ENCODE data around the gene ENKD1. TPM values are rescaled to one million over a fixed set of nuclear protein-coding genes. Genes with fewer than 3 reads are reported as not detected.

Gene ENKD1
- polyA plus RNA-seq, 4 donors, result 4.1 to 13.2 (median 12.2) TPM

DNA sequence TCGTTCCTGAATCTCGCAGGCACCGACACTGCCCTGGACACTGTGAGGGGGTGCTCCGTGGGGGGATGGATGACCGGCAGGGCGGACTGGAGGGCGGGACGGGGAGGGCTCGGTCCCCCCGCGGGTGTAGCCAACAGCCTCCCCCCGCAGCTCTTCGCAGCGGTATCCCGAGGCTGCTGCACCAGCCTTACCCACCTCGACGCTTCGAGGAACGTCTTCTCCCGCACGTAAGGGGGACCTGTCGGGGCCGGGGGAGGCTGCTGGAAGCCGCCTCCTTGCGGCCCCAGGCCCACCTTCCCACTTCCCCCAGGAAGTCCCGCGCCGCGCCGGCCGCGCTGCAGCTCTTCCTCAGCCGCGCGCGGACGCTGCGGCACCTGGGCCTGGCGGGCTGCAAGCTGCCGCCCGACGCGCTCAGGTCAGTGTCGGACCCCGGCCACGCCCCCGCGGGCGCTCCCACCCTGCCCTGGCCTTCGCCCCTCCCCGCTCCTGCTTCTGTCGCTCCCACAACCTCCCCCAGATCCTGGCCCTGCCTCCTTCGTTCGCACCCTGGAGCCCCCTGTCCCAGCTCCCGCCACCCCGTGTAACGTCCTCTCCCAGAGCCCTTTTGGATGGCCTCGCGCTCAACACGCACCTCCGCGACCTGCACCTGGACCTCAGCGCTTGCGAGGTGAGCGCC lies 18.3 kb downstream of the ENKD1 start:
- FAIRE-seq, result no peak
- no peak for DNase-seq
- Histone ChIP-seq H3K4me3 (ENCODE audit: low read depth in 1 of 3, low read length in 3 of 3) (no peak overlapping the region), H3K4me1 (ENCODE audit: control insufficient read depth in 3 of 3, insufficient read depth in 2 of 3, low read depth in 1 of 3, low read length in 2 of 3) (peaks cover 0 to 7% (median 0%) of the 10 kb centered on the region in 3 donors), H3K27ac (ENCODE audit: low read depth in 1 of 3, low read length in 2 of 3) (no peak overlapping the region), H3K9me3 (ENCODE audit: control insufficient read depth in 2 of 2, insufficient read depth in 1 of 2, low read depth in 1 of 2, low read length in 1 of 2) (no peaks in the 10 kb centered on the region), H3K36me3 (ENCODE audit: control insufficient read depth in 3 of 3, insufficient read depth in 2 of 3, low read depth in 1 of 3, low read length in 3 of 3) (no peaks in the 10 kb centered on the region), H3K27me3 (ENCODE audit: control insufficient read depth in 3 of 3, insufficient read depth in 3 of 3, low read length in 3 of 3) (peaks cover 4 to 89% (median 17%) of the 10 kb centered on the region in 3 donors)
- WGBS, 3 donors, result 23 to 42% (median 32%) methylated on average over 50 to 65 of the region's 65 CpGs

GRCh38 chr16:67647681-67648080 lies 18.9 kb downstream of the ENKD1 start:
- H3K27ac ChIP-seq (ENCODE audit: low read depth in 1 of 3, low read length in 2 of 3), result no peak overlapping the region
- H3K4me1 ChIP-seq (ENCODE audit: control insufficient read depth in 3 of 3, insufficient read depth in 2 of 3, low read depth in 1 of 3, low read length in 2 of 3), result peaks cover 0 to 5% (median 0%) of the 10 kb centered on the region in 3 donors
- FAIRE-seq (no peak), DNase-seq (no peak)
- H3K4me3 ChIP-seq (ENCODE audit: low read depth in 1 of 3, low read length in 3 of 3), result no peak overlapping the region
- H3K27me3 ChIP-seq (ENCODE audit: control insufficient read depth in 3 of 3, insufficient read depth in 3 of 3, low read length in 3 of 3), result peaks cover 4 to 87% (median 17%) of the 10 kb centered on the region in 3 donors
- H3K9me3 ChIP-seq (ENCODE audit: control insufficient read depth in 2 of 2, insufficient read depth in 1 of 2, low read depth in 1 of 2, low read length in 1 of 2), result no peaks in the 10 kb centered on the region
- H3K36me3 ChIP-seq (ENCODE audit: control insufficient read depth in 3 of 3, insufficient read depth in 2 of 3, low read depth in 1 of 3, low read length in 3 of 3), result no peaks in the 10 kb centered on the region
- 62 to 77% (median 69%) methylated on average over 9 to 13 of the region's 13 CpGs for WGBS, 3 donors

DNA sequence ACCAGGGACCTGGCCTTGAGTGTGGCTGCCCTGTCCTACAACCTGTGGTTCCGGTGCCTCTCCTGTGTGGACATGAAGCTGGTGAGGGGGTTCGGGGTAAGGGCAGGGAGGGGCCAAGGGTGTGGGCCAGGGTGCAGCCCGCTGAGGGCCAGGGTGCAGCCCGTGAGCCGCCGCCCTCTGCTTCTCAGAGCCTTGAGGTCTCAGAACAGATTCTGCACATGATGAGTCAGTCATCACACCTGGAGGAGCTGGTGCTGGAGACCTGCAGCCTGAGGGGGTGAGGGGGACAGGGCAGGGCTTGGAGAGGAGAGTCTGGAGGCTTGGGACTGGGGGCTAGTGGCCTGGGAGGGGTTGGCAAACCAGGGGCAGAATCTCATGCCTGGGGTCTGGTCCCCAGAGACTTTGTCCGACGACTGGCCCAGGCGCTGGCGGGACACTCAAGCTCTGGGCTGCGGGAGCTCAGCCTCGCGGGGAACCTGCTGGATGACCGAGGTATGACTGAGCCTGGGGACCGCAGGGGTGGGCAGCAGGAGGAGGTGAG lies 19.4 kb downstream of the ENKD1 start:
- H3K4me1 ChIP-seq (ENCODE audit: control insufficient read depth in 3 of 3, insufficient read depth in 2 of 3, low read depth in 1 of 3, low read length in 2 of 3), result peaks cover 0 to 5% (median 0%) of the 10 kb centered on the region in 3 donors
- peaks cover 4 to 82% (median 17%) of the 10 kb centered on the region in 3 donors for H3K27me3 ChIP-seq (ENCODE audit: control insufficient read depth in 3 of 3, insufficient read depth in 3 of 3, low read length in 3 of 3)
- FAIRE-seq (no peak), DNase-seq (no peak)
- H3K27ac ChIP-seq (ENCODE audit: low read depth in 1 of 3, low read length in 2 of 3), result no peak overlapping the region
- H3K36me3 ChIP-seq (ENCODE audit: control insufficient read depth in 3 of 3, insufficient read depth in 2 of 3, low read depth in 1 of 3, low read length in 3 of 3), result no peaks in the 10 kb centered on the region
- 54 to 74% (median 66%) methylated on average over 15 of the region's 15 CpGs for WGBS, 3 donors
- no peaks in the 10 kb centered on the region for H3K9me3 ChIP-seq (ENCODE audit: control insufficient read depth in 2 of 2, insufficient read depth in 1 of 2, low read depth in 1 of 2, low read length in 1 of 2)
- no peak overlapping the region for H3K4me3 ChIP-seq (ENCODE audit: low read depth in 1 of 3, low read length in 3 of 3)

- Histone ChIP-seq H3K36me3 (ENCODE audit: control insufficient read depth in 3 of 3, insufficient read depth in 2 of 3, low read depth in 1 of 3, low read length in 3 of 3) (no peaks in the 10 kb centered on the region), H3K4me1 (ENCODE audit: control insufficient read depth in 3 of 3, insufficient read depth in 2 of 3, low read depth in 1 of 3, low read length in 2 of 3) (peaks cover 0 to 5% (median 0%) of the 10 kb centered on the region in 3 donors), H3K27ac (ENCODE audit: low read depth in 1 of 3, low read length in 2 of 3) (peak overlapping the region in 2 of 3 donors; percentile 63 to 66), H3K4me3 (ENCODE audit: low read depth in 1 of 3, low read length in 3 of 3) (peak overlapping the region in 2 of 3 donors; percentile 23 to 47), H3K9me3 (ENCODE audit: control insufficient read depth in 2 of 2, insufficient read depth in 1 of 2, low read depth in 1 of 2, low read length in 1 of 2) (no peaks in the 10 kb centered on the region), H3K27me3 (ENCODE audit: control insufficient read depth in 3 of 3, insufficient read depth in 3 of 3, low read length in 3 of 3) (peaks cover 4 to 66% (median 12%) of the 10 kb centered on the region in 3 donors)
- DNase-seq (no peak), FAIRE-seq (no peak)
- WGBS, 3 donors, result 68 to 72% (median 69%) methylated on average over 12 to 15 of the region's 15 CpGs
Measured at GRCh38 chr16:67645397-67646121, 21.0 kb downstream of the ENKD1 start.

DNA sequence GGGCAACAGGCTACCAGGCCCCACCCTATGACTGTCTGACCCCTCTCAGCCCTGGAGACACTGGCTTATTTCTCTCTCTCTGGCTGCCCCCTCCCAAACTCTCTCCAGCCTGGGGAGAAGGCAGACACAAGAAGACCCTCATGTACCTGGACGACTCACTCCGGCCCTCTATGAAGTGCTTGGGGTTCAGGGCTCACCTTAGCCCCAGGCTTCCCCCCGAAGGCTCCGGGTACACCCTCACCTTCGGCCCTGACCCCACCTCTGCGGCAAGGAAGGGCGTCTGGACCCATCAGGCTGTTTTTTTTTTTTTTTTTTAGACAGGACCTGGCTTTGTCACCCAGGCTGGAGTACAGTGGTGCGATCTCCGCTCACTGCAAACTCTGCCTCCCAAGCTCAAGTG lies 22.5 kb downstream of the ENKD1 start:
- no peaks in the 10 kb centered on the region for H3K9me3 ChIP-seq (ENCODE audit: control insufficient read depth in 2 of 2, insufficient read depth in 1 of 2, low read depth in 1 of 2, low read length in 1 of 2)
- FAIRE-seq (no peak), DNase-seq (no peak)
- H3K4me3 ChIP-seq (ENCODE audit: low read depth in 1 of 3, low read length in 3 of 3), result no peak overlapping the region
- WGBS, 3 donors, result 81 to 87% (median 83%) methylated on average over 8 to 9 of the region's 9 CpGs
- peaks cover 0 to 5% (median 1%) of the 10 kb centered on the region in 3 donors for H3K36me3 ChIP-seq (ENCODE audit: control insufficient read depth in 3 of 3, insufficient read depth in 2 of 3, low read depth in 1 of 3, low read length in 3 of 3)
- H3K4me1 ChIP-seq (ENCODE audit: control insufficient read depth in 3 of 3, insufficient read depth in 2 of 3, low read depth in 1 of 3, low read length in 2 of 3), result no peaks in the 10 kb centered on the region
- H3K27ac ChIP-seq (ENCODE audit: low read depth in 1 of 3, low read length in 2 of 3), result no peak overlapping the region
- peaks cover 4 to 51% (median 6%) of the 10 kb centered on the region in 3 donors for H3K27me3 ChIP-seq (ENCODE audit: control insufficient read depth in 3 of 3, insufficient read depth in 3 of 3, low read length in 3 of 3)

GRCh38 chr16:67641779-67642708 lies 24.5 kb downstream of the ENKD1 start:
- Histone ChIP-seq H3K4me1 (ENCODE audit: control insufficient read depth in 3 of 3, insufficient read depth in 2 of 3, low read depth in 1 of 3, low read length in 2 of 3) (no peaks in the 10 kb centered on the region), H3K36me3 (ENCODE audit: control insufficient read depth in 3 of 3, insufficient read depth in 2 of 3, low read depth in 1 of 3, low read length in 3 of 3) (peaks cover 7 to 20% (median 9%) of the 10 kb centered on the region in 3 donors), H3K9me3 (ENCODE audit: control insufficient read depth in 2 of 2, insufficient read depth in 1 of 2, low read depth in 1 of 2, low read length in 1 of 2) (no peaks in the 10 kb centered on the region), H3K4me3 (ENCODE audit: low read depth in 1 of 3, low read length in 3 of 3) (no peak overlapping the region), H3K27ac (ENCODE audit: low read depth in 1 of 3, low read length in 2 of 3) (no peak overlapping the region), H3K27me3 (ENCODE audit: control insufficient read depth in 3 of 3, insufficient read depth in 3 of 3, low read length in 3 of 3) (peaks cover 0 to 32% (median 6%) of the 10 kb centered on the region in 3 donors)
- DNase-seq (peak in 1 of 2 donors; percentile 42), FAIRE-seq (no peak)
- WGBS, 3 donors, result 28 to 64% (median 43%) methylated on average over 10 of the region's 10 CpGs

GRCh38 chr16:67637625-67638024 lies 28.9 kb downstream of the ENKD1 start:
- Histone ChIP-seq H3K27me3 (ENCODE audit: control insufficient read depth in 3 of 3, insufficient read depth in 3 of 3, low read length in 3 of 3) (no peaks in the 10 kb centered on the region), H3K9me3 (ENCODE audit: control insufficient read depth in 2 of 2, insufficient read depth in 1 of 2, low read depth in 1 of 2, low read length in 1 of 2) (no peaks in the 10 kb centered on the region), H3K4me1 (ENCODE audit: control insufficient read depth in 3 of 3, insufficient read depth in 2 of 3, low read depth in 1 of 3, low read length in 2 of 3) (no peaks in the 10 kb centered on the region), H3K4me3 (ENCODE audit: low read depth in 1 of 3, low read length in 3 of 3) (no peak overlapping the region), H3K27ac (ENCODE audit: low read depth in 1 of 3, low read length in 2 of 3) (no peak overlapping the region), H3K36me3 (ENCODE audit: control insufficient read depth in 3 of 3, insufficient read depth in 2 of 3, low read depth in 1 of 3, low read length in 3 of 3) (peaks cover 13 to 47% (median 19%) of the 10 kb centered on the region in 3 donors)
- 93 to 97% (median 94%) methylated on average over 12 of the region's 12 CpGs for WGBS, 3 donors
- DNase-seq (no peak), FAIRE-seq (no peak)

GRCh38 chr16:67636713-67637112 lies 29.8 kb downstream of the ENKD1 start:
- H3K4me1 ChIP-seq (ENCODE audit: control insufficient read depth in 3 of 3, insufficient read depth in 2 of 3, low read depth in 1 of 3, low read length in 2 of 3), result no peaks in the 10 kb centered on the region
- WGBS, 3 donors, result 93 to 95% (median 95%) methylated on average over 8 of the region's 8 CpGs
- peaks cover 20 to 54% (median 28%) of the 10 kb centered on the region in 3 donors for H3K36me3 ChIP-seq (ENCODE audit: control insufficient read depth in 3 of 3, insufficient read depth in 2 of 3, low read depth in 1 of 3, low read length in 3 of 3)
- DNase-seq (no peak), FAIRE-seq (no peak)
- H3K4me3 ChIP-seq (ENCODE audit: low read depth in 1 of 3, low read length in 3 of 3), result no peak overlapping the region
- H3K9me3 ChIP-seq (ENCODE audit: control insufficient read depth in 2 of 2, insufficient read depth in 1 of 2, low read depth in 1 of 2, low read length in 1 of 2), result no peaks in the 10 kb centered on the region
- H3K27ac ChIP-seq (ENCODE audit: low read depth in 1 of 3, low read length in 2 of 3), result no peak overlapping the region
- no peaks in the 10 kb centered on the region for H3K27me3 ChIP-seq (ENCODE audit: control insufficient read depth in 3 of 3, insufficient read depth in 3 of 3, low read length in 3 of 3)

Data from small intestine (tissue), 7 donors.